ENCODE measurements around the gene PRKACG.

- TF ChIP-seq EZH2 (IDR thresholded peaks at IDR 0.05; ENCODE audit: low read length) (no peak), CTCF (optimal IDR thresholded peaks at IDR 0.05 in 1 of 3, IDR thresholded peaks at IDR 0.05 in 1 of 3, conservative IDR thresholded peaks at IDR 0.05 in 1 of 3; ENCODE audit: extremely low read depth in 1 of 3, insufficient read depth in 2 of 3, low read length in 3 of 3) (no peak)
These were observed 1.1 kb downstream of the PRKACG start for GRCh38 chr9:69012696-69013381.
